ENCODE results near the gene DNAJB11.

- TF ChIP-seq CTCF (IDR thresholded peaks at IDR 0.05) (no peak), ZFX (IDR thresholded peaks at IDR 0.05; ENCODE audit: borderline replicate concordance) (no peak)
These were observed 36.3 kb upstream of the DNAJB11 start for GRCh38 chr3:186534113-186534669.
